DND-41 (cell line): ENCODE data around the gene ACSL1.

ENCODE experiments used
- ATAC-seq: fragments of 200-7000 bp; cut with Tn5 transposase; 3 replicates; pipeline ENCODE4 v1.9.1; 2021; ENCODE audit warnings: low read depth; ENCODE audit not compliant: insufficient read depth
- DNase-seq: peaks from one replicate; pipeline ENCODE4 v3.0.0-alpha.2; 2020
- H2AFZ ChIP-seq: 2 replicates; pipeline ENCODE4 v1.6.0; 2012; ENCODE audit warnings: low read depth, low read length
- H3K27ac ChIP-seq: 2 replicates; pipeline ENCODE4 v1.5.1; 2012; ENCODE audit warnings: low read length, inconsistent platforms
- H3K27me3 ChIP-seq: fragments of 200-600 bp; sonication (generic); 2 replicates; pipeline ENCODE4 v1.6.0; 2012; ENCODE audit warnings: low read length, mild to moderate bottlenecking, inconsistent platforms; ENCODE audit not compliant: insufficient read depth, poor library complexity
- H3K36me3 ChIP-seq: 2 replicates; pipeline ENCODE4 v1.5.1; 2012; ENCODE audit warnings: low read length, inconsistent platforms; ENCODE audit not compliant: insufficient read depth
- H3K4me1 ChIP-seq: 2 replicates; pipeline ENCODE4 v1.5.1; 2012; ENCODE audit warnings: mild to moderate bottlenecking, low read length; ENCODE audit not compliant: insufficient read depth
- H3K4me2 ChIP-seq: 2 replicates; pipeline ENCODE4 v1.6.0; 2012; ENCODE audit warnings: mild to moderate bottlenecking, moderate library complexity, low read length, inconsistent platforms; ENCODE audit not compliant: insufficient read depth
- H3K4me3 ChIP-seq, 2 experiments: fragments of 200-600 bp in 1 of 2; shearing (Covaris generic) in 1 of 2; 2 replicates each; pipeline ENCODE4 v1.5.1; 2012 to 2016; ENCODE audit warnings: inconsistent platforms in 2 of 2, low read length in 2 of 2, mild to moderate bottlenecking in 2 of 2, low read depth in 1 of 2, moderate library complexity in 1 of 2
- H3K79me2 ChIP-seq: 2 replicates; pipeline ENCODE4 v1.6.0; 2012; ENCODE audit warnings: low read length, inconsistent platforms; ENCODE audit not compliant: insufficient read depth
- H3K9ac ChIP-seq: 2 replicates; pipeline ENCODE4 v1.6.0; 2012; ENCODE audit warnings: low read depth, mild to moderate bottlenecking, inconsistent platforms, low read length, moderate library complexity
- H3K9me3 ChIP-seq: 2 replicates; pipeline ENCODE4 v1.5.1; 2012; ENCODE audit warnings: low read length, moderate library complexity, mild to moderate bottlenecking, inconsistent platforms; ENCODE audit not compliant: insufficient read depth, severe bottlenecking
- H4K20me1 ChIP-seq: 2 replicates; pipeline ENCODE4 v1.6.0; 2012; ENCODE audit warnings: low read length; ENCODE audit not compliant: insufficient read depth
- CTCF ChIP-seq: IDR thresholded peaks from 2 replicates; pipeline ENCODE4 v1.5.1; 2012; ENCODE audit warnings: borderline replicate concordance, low read length, moderate library complexity, mild to moderate bottlenecking; ENCODE audit not compliant: poor library complexity, severe bottlenecking; ENCODE audit errors: extremely low read depth
- EZH2 ChIP-seq: IDR thresholded peaks from 3 replicates; pipeline ENCODE4 v1.6.1; 2012; ENCODE audit warnings: borderline replicate concordance, low read depth, mild to moderate bottlenecking, moderate library complexity, low read length, inconsistent platforms; ENCODE audit not compliant: severe bottlenecking

Gene ACSL1

GRCh38 chr4:184778325-184778724 lies 47.4 kb downstream of the ACSL1 start:
- no peak overlapping the region for H3K9ac ChIP-seq
- no peaks in the 10 kb centered on the region for H3K9me3 ChIP-seq
- DNase-seq (no peak), ATAC-seq (no peak)
- H2AFZ ChIP-seq = no peak overlapping the region
- no peak overlapping the region for H3K27ac ChIP-seq
- TF ChIP-seq EZH2 (no peak), CTCF (no peak)
- no peaks in the 10 kb centered on the region for H3K27me3 ChIP-seq
- no peaks in the 10 kb centered on the region for H4K20me1 ChIP-seq
- H3K79me2 ChIP-seq = no peaks in the 10 kb centered on the region
- no peaks in the 10 kb centered on the region for H3K36me3 ChIP-seq
- no peak overlapping the region for H3K4me2 ChIP-seq
- H3K4me3 ChIP-seq = no peak overlapping the region
- H3K4me1 ChIP-seq = no peaks in the 10 kb centered on the region

GRCh38 chr4:184776821-184777220 lies 48.9 kb downstream of the ACSL1 start:
- H3K36me3 ChIP-seq = no peaks in the 10 kb centered on the region

GRCh38 chr4:184775854-184776555 lies 49.8 kb downstream of the ACSL1 start:
- H3K36me3 ChIP-seq = no peaks in the 10 kb centered on the region
- H3K27me3 ChIP-seq = no peaks in the 10 kb centered on the region
- no peaks in the 10 kb centered on the region for H3K79me2 ChIP-seq
- H3K4me2 ChIP-seq = no peak overlapping the region
- H3K9me3 ChIP-seq = no peaks in the 10 kb centered on the region
- no peaks in the 10 kb centered on the region for H3K4me1 ChIP-seq
- H4K20me1 ChIP-seq = no peaks in the 10 kb centered on the region
- H3K4me3 ChIP-seq = no peak overlapping the region
- no peak overlapping the region for H3K9ac ChIP-seq
- TF ChIP-seq CTCF (no peak), EZH2 (no peak)
- H2AFZ ChIP-seq = no peak overlapping the region
- no peak overlapping the region for H3K27ac ChIP-seq
- no peak for ATAC-seq
- DNase-seq = no peak

More at GRCh38 chr4:184776821-184777220, 48.9 kb downstream of the ACSL1 start:
- H2AFZ ChIP-seq = no peak overlapping the region
- no peaks in the 10 kb centered on the region for H3K4me1 ChIP-seq
- H4K20me1 ChIP-seq = no peaks in the 10 kb centered on the region
- DNase-seq (no peak), ATAC-seq (no peak)
- H3K9ac ChIP-seq = no peak overlapping the region
- H3K9me3 ChIP-seq = no peaks in the 10 kb centered on the region
- H3K4me2 ChIP-seq = no peak overlapping the region
- no peak overlapping the region for H3K4me3 ChIP-seq
- no peaks in the 10 kb centered on the region for H3K79me2 ChIP-seq
- no peaks in the 10 kb centered on the region for H3K27me3 ChIP-seq
- H3K27ac ChIP-seq = no peak overlapping the region
- no peak for TF ChIP-seq EZH2
- no peak for TF ChIP-seq CTCF
